ENCODE measurements around the gene KBTBD13. TPM values are rescaled to one million over a fixed set of nuclear protein-coding genes. Genes with fewer than 3 reads are reported as not detected.

Gene KBTBD13
- total RNA-seq, 2 donors from 2014 or later, result 2.6 to 4.4 TPM

- peaks cover 0 to 3% of the 10 kb centered on the region in 2 donors for H3K4me1 ChIP-seq
- no peak overlapping the region for H3K4me3 ChIP-seq
- no peaks in the 10 kb centered on the region for H3K9me3 ChIP-seq
- TF ChIP-seq CTCF (IDR thresholded peaks at IDR 0.05), result no peak
- H3K36me3 ChIP-seq, result peaks cover 21% of the 10 kb centered on the region
- no peak overlapping the region for H3K27ac ChIP-seq
- DNase-seq (ENCODE audit: low spot score), result no peak
- H3K27me3 ChIP-seq, result no peaks in the 10 kb centered on the region
Observed at GRCh38 chr15:65105038-65105437, 28.5 kb downstream of the KBTBD13 start.

- Histone ChIP-seq H3K9me3 (no peaks in the 10 kb centered on the region), H3K27ac (no peak overlapping the region), H3K4me1 (peaks cover 0 to 3% of the 10 kb centered on the region in 2 donors), H3K36me3 (peaks cover 20% of the 10 kb centered on the region), H3K27me3 (no peaks in the 10 kb centered on the region), H3K4me3 (no peak overlapping the region)
- DNase-seq (ENCODE audit: low spot score), result no peak
- no peak for TF ChIP-seq CTCF (IDR thresholded peaks at IDR 0.05)
Observed at GRCh38 chr15:65106011-65106590, 29.6 kb downstream of the KBTBD13 start.

- TF ChIP-seq CTCF (IDR thresholded peaks at IDR 0.05), result no peak
- no peaks in the 10 kb centered on the region for H3K4me1 ChIP-seq
- no peak overlapping the region for H3K27ac ChIP-seq
- no peak overlapping the region for H3K4me3 ChIP-seq
- peak; percentile 74 for DNase-seq (ENCODE audit: low spot score)
- H3K9me3 ChIP-seq, result no peaks in the 10 kb centered on the region
- H3K27me3 ChIP-seq, result no peaks in the 10 kb centered on the region
- peaks cover 24% of the 10 kb centered on the region for H3K36me3 ChIP-seq
Observed at GRCh38 chr15:65110676-65111292, 34.2 kb downstream of the KBTBD13 start.

- Histone ChIP-seq H3K27me3 (no peaks in the 10 kb centered on the region), H3K9me3 (no peaks in the 10 kb centered on the region), H3K4me1 (no peaks in the 10 kb centered on the region), H3K4me3 (no peak within 1 kb of the TSS), H3K36me3 (peaks cover 62% of the 10 kb centered on the region), H3K27ac (no peak within 1 kb of the TSS)
- no peak for TF ChIP-seq CTCF (IDR thresholded peaks at IDR 0.05)
- no peak for DNase-seq (ENCODE audit: low spot score)
Observed at GRCh38 chr15:65115086-65115485, 38.5 kb downstream of the KBTBD13 start, which contains the start of gene UBAP1L. TSS of gene UBAP1L (minus strand) at chr15:65115200. CDS start at chr15:65106215, 8,985 bp downstream.

- no peak overlapping the region for H3K27ac ChIP-seq
- no peaks in the 10 kb centered on the region for H3K9me3 ChIP-seq
- no peak for TF ChIP-seq CTCF (IDR thresholded peaks at IDR 0.05)
- no peaks in the 10 kb centered on the region for H3K4me1 ChIP-seq
- H3K4me3 ChIP-seq, result no peak overlapping the region
- no peak for DNase-seq (ENCODE audit: low spot score)
- peaks cover 62% of the 10 kb centered on the region for H3K36me3 ChIP-seq
- no peaks in the 10 kb centered on the region for H3K27me3 ChIP-seq
Observed at GRCh38 chr15:65115542-65115941, 39.0 kb downstream of the KBTBD13 start.

Other genes with a start within 250 kb of the KBTBD13 start
- 10 to 100 TPM in 1 of 2 donors, 1 to 10 TPM in 1; 6.3 to 19.4 TPM for gene PLEKHO2, start 234.8 kb upstream of the KBTBD13 start, total RNA-seq
- gene ANKDD1A, start 164.8 kb upstream of the KBTBD13 start, total RNA-seq, result 1 to 10 TPM in 1 of 2 donors, under 1 TPM in 1; 0.96 to 2.2 TPM
- gene SPG21, start 86.8 kb upstream of the KBTBD13 start, total RNA-seq, result 10 to 100 TPM; 48.8 to 52.8 TPM
- gene MTFMT, start 47.1 kb upstream of the KBTBD13 start, total RNA-seq, result 10 to 100 TPM; 24.1 to 25.9 TPM
- not detected for gene SLC51B, start 31.4 kb upstream of the KBTBD13 start, total RNA-seq
- 100 to 1,000 TPM in 1 of 2 donors, 10 to 100 TPM in 1; 83.3 to 183 TPM for gene RASL12, start 8.8 kb upstream of the KBTBD13 start, total RNA-seq
- gene UBAP1L, start 38.5 kb downstream of the KBTBD13 start, total RNA-seq, result 1 to 10 TPM in 1 of 2 donors, under 1 TPM in 1; 0.48 to 1.1 TPM
- gene PDCD7, start 57.1 kb downstream of the KBTBD13 start, total RNA-seq, result 10 to 100 TPM in 1 of 2 donors, 1 to 10 TPM in 1; 8.9 to 13.3 TPM
- 10 to 100 TPM; 28.8 to 39.5 TPM for gene CLPX, start 108.6 kb downstream of the KBTBD13 start, total RNA-seq
- 10 to 100 TPM in 1 of 2 donors, 1 to 10 TPM in 1; 2.2 to 32.0 TPM for gene CILP, start 134.7 kb downstream of the KBTBD13 start, total RNA-seq
- 1 to 10 TPM; 5.2 to 5.8 TPM for gene PARP16, start 210.1 kb downstream of the KBTBD13 start, total RNA-seq
- gene RNU5A-1, start 219.3 kb downstream of the KBTBD13 start, total RNA-seq, result not detected
- gene RNU5B-1, start 227.9 kb downstream of the KBTBD13 start, total RNA-seq, result not detected

All from right atrium auricular region (tissue), 2 donors.